Activated CD8-positive, alpha-beta memory T cell treated with anti-CD3 and anti-CD28 coated beads, Interleukin-2, amount 50 U/mL, for 24 hours (primary cell): ENCODE data around the gene TSC22D1.

ENCODE experiments used
- DNase-seq: peaks from one replicate; pipeline ENCODE4 v3.0.0-alpha.2; 2020; ENCODE audit errors: extremely low read depth

The TSC22D1 gene

GRCh38 chr13:44426461-44426860 lies 149.7 kb downstream of the TSC22D1 start:
- DNase-seq: no peak

GRCh38 chr13:44425815-44426078 lies 150.4 kb downstream of the TSC22D1 start:
- DNase-seq: no peak

DNA sequence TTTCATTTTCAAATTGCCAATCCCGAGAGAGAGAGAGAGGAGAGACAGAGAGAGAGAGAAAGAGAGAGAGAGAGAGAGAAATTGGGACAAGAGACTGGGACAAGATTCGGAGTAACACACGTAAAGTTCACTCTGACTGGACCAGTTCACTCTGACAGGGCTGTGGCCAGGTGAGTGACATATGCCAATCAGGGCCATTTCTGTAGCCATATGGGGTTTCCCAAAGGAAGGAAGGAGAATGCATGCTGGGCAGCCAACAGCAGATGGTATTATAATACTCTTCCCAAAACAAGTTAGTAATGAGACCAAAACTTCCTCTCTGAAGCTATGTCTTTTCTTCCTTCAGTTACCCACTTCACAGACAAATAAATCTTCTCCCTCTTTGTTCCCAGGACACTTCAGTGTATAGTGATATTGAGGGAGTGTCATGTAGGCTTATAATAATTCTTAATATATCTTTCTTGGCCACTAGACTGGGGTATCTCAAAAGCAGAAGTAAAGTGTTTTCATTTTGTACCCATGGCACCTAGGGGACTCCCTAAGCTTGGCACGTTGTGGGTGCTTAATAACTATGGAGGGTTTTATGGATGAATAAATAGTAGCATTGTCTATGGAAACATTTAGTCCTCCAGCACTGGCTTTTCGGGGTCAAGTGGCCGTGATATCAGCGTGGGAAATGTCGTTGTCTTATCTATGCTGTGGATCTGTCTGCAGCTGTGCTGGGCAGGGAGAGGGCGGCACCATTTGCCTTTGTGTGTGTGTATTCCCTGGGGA lies 150.9 kb downstream of the TSC22D1 start:
- DNase-seq: no peak

- DNase-seq: no peak
These were observed 152.3 kb downstream of the TSC22D1 start for GRCh38 chr13:44423824-44424223.

DNA sequence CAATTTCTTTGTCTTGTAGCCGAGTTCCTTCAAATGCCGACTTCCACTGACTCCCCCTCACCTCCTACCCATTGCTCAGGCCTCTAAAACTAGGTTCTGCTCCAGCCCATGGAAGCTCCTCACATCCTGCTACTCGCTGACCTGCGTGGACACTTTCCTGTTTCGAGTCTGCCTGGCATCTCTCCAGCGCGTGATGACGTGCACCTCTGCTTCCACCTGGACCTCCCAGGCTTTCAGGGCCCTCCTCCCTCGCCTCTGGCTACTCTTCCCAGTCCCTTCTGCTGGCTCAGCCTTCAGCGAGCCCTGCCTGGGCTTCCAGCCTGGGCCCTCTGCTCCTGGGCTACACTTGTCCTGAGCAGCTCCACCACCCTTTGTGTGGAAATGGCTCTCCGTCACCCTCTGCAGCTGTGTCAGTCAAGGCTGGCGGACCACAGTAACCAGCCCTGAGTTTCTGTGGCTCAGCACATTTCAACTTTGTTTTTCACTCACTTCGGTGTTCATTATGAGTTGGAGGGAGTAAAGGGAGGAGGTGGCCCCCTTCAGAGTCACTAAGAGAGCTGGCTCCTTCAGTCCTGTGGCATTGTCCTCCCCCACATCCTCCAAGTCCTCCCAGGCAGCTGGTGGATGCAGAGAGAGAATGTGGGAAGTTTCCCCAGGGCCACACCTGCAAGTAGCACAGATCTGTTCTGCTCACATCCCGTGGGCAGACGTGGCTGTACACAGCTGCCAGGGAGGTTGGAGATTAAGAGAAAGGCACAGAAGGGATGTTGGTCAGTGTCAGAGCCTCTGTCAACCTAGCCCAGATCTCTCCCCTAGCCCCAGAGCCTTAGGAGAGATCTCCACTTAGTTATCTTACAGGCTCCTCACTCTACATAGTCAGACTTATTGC lies 153.1 kb downstream of the TSC22D1 start:
- no peak for DNase-seq

DNA sequence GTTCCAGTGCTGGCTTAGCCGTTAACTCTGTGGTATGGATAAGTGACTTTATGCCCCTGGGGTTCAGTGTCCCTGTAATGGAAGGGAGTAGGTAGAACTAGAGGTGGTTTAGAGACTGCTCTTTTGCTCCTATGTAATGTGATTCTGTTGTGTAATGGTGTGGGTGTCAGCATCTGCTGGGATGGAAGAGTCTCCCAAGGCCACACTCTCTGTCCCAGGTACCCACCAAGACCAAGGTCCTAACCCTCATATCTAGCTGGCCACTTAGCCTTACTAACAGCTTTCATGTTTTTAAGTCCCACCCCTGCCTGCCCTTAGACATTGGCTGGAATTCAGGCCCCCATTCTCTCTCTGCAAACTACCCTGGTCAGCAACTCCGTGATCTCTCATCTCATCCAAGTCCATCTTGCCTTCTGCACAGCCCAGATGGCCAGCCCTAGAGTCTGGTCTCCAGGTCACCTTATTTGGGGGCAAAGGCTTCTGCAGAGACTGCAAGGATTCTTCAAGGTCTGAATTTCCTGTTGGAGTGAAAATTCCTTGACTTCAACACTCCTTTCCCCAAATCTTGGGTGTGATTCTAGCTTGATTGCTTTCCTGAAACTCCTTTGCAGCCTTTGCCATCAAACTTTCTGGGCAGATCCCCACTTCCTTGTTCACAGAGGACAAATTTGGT lies 154.1 kb downstream of the TSC22D1 start:
- DNase-seq: no peak

DNA sequence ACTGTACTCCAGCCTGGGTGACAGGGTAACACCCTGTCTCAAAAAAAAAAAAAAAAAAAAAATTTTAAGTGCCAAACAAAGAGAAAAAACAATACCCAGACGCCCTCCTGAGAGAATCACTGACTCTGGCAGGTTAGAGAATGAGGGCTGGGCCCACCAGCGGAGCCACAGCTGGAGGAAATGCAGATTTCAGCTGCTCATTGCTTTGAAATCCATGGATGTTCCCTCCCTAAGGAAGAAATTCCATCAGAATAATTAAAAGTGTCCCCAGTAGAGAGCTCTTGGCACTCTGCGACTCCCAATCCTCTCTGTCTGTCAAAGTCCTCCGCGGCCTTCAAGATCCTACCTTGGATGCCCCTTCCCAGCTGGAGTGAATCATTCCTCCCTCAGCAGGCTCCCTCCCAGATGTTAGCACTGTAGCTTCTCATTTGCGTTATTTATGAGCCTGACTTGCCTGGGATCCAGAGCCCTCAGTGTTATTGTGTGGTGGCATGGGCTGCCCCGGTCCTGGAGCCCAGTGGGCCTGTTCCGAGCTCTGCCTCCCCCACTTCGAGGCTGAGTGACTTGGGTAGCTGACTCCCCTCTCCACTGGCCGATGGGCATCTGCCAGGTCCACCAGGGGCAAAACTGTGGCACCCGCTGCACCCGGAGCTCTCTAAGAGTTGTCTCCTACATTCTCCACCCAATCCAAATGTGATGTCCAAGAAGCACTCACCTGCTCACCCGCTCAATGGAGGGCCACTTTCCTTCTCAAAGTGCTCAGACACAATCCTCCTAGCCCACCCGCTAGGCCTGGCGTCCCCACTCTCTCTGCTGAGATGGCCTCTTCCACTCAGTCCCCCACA lies 155.5 kb downstream of the TSC22D1 start:
- no peak for DNase-seq

- DNase-seq: no peak
These were observed 158.3 kb downstream of the TSC22D1 start for GRCh38 chr13:44417876-44418275.

DNA sequence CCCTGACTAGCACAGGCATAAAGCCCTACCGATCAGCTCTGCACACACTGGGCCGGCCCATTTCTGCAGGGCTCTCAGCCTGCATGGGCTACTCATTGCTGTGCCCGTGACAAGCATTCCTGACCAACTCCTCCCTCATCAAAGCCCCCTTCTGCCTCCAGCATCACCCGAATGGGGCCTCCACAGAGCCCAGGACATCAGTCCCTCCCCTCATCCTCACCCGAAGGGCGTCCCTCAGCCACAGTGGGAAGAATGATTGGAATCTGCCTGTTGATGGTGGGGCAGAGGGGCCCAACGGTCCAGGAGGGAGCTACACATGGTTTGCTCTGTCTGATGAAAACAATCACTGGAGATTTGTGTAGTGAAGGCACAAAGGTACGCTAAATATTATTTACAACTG lies 158.7 kb downstream of the TSC22D1 start:
- no peak for DNase-seq

GRCh38 chr13:44416744-44417143 lies 159.4 kb downstream of the TSC22D1 start:
- DNase-seq: no peak

- DNase-seq: no peak
These were observed 159.8 kb downstream of the TSC22D1 start for GRCh38 chr13:44416301-44416700.

DNA sequence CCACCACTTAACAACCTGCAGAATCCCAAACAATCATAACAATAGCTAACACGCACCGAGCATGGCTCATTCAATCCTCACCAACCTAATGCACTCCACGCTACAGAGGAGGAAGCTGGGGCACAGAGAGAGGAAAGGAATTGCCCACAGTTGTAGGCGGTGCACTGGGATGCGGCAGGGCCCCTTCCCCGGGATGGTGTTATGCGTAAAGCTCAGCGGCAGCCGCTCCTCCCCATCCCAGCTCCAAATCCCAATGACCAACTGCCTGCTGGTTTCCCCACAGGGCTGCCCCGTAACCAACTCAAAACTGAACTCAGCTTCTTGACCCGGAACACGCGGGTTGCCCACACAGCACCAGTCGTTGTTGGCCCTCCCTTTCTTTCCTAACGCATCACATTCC lies 160.3 kb downstream of the TSC22D1 start:
- DNase-seq: no peak

DNA sequence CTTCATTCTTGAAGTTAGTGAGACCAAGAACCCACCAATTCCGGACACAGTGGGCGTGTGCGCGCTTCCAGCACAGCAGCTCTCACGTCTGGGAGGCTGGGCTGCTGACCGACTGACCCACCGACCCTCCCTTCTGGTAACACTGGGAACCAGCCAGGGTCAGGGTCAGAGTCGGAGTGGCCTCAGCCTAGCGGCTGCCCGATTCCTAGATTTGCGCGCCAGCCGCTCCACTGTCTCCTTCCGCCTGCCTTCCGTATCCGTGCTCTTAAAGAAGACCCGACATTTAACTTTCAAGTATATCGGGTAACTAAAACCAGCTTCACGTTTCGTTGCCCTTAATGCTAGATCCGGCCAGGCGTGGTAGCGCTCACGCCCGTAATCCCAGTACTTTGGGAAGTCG lies 161.4 kb downstream of the TSC22D1 start:
- DNase-seq: no peak

- DNase-seq: no peak
These were observed 163.0 kb downstream of the TSC22D1 start for GRCh38 chr13:44413095-44413494.

GRCh38 chr13:44412346-44412935 lies 163.7 kb downstream of the TSC22D1 start:
- no peak for DNase-seq

GRCh38 chr13:44411841-44412240 lies 164.3 kb downstream of the TSC22D1 start:
- no peak for DNase-seq

GRCh38 chr13:44410328-44410859 lies 165.7 kb downstream of the TSC22D1 start:
- no peak for DNase-seq

- no peak for DNase-seq
These were observed 166.5 kb downstream of the TSC22D1 start for GRCh38 chr13:44409595-44409994.

GRCh38 chr13:44407891-44408290 lies 168.2 kb downstream of the TSC22D1 start:
- no peak for DNase-seq

DNA sequence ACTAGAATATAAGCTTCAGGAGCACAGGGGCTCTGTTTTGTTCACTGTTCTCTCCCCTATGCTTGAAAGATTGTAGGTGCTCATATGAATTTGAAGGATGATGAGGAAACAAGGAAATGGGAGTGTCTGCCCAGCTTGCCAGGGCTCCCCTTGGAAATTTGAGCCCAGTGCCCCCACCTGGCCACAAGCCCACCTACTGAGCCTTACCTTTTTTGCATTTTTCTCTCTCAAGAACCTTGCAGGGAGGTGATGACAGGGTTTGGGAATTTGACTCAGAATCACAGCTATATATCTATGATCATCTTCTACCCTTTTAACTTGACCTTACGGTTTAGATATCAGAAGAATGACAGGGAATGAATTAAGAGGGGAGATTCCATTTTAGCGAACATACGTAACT lies 168.8 kb downstream of the TSC22D1 start:
- no peak for DNase-seq

DNA sequence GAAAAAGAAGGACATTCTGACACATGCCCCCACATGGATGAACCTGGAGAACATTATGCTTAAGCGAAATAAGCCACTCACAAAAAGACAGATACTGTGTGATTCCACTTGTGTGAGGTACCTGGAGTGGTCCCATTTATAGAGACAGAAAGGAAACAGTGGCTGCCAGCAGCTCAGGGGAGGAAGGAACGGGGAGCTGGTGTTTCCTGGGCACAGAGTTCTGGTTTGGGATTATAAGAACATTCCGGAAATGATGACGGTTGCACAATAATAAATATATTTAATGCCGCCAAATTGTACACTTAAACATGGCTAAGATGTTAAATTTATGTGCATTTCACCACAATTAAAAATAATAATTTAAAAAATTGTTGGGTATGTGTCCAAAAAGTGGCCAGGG lies 169.5 kb downstream of the TSC22D1 start:
- no peak for DNase-seq
